H1 (cell line): Measurements from ENCODE around the gene ARHGEF3.

Experiments
- CREB1 ChIP-seq: IDR thresholded peaks from 2 replicates; pipeline ENCODE4 v1.6.1; 2012; ENCODE audit warnings: inconsistent platforms
- JUND ChIP-seq: IDR thresholded peaks from 2 replicates; pipeline ENCODE4 v1.6.1; 2011; ENCODE audit warnings: mild to moderate bottlenecking, improper control_type of control experiment, low read length
- KDM1A ChIP-seq: fragments of 200-600, 300-600 bp; sonication (generic); IDR thresholded peaks from 2 replicates; pipeline ENCODE4 v1.7.1; 2016; ENCODE audit warnings: mild to moderate bottlenecking, low read length, borderline replicate concordance
- NANOG ChIP-seq: IDR thresholded peaks from 2 replicates; pipeline ENCODE4 v1.6.1; 2011; ENCODE audit warnings: low read length, low read depth, mild to moderate bottlenecking, inconsistent platforms; ENCODE audit not compliant: insufficient read depth, poor library complexity, severe bottlenecking
- POLR2A ChIP-seq, 2 experiments: IDR thresholded peaks; 1 replicate in 1 of 2; 2 replicates in 1 of 2; pipeline ENCODE4 v1.6.1; 2011; ENCODE audit warnings: low read depth in 2 of 2, low read length in 2 of 2, mild to moderate bottlenecking in 2 of 2; ENCODE audit errors: control extremely low read depth in 1 of 2

GRCh38 chr3:56751056-56751707, 50.6 kb downstream of the ARHGEF3 start:
- TF ChIP-seq POLR2A (IDR thresholded peaks at IDR 0.05; ENCODE audit: control extremely low read depth in 1 of 2, low read depth in 2 of 2, low read length in 2 of 2) (no peak), JUND (no peak), NANOG (no peak), KDM1A (no peak), CREB1 (no peak)
